ENCODE results near the gene CAMSAP2.

GRCh38 chr1:200811704-200812103, 73.0 kb downstream of the CAMSAP2 start:
- no peak for TF ChIP-seq CTCF (IDR thresholded peaks at IDR 0.05)
- no peak for TF ChIP-seq POLR2A (IDR thresholded peaks at IDR 0.05)
